ENCODE data around the gene WDR20. TPM values are rescaled to one million over a fixed set of nuclear protein-coding genes. Genes with fewer than 3 reads are reported as not detected.

WDR20 gene
- total and polyA plus RNA-seq, 10 of the 15 experiments (the other 5 are each of a cell fraction or from before 2014, with no cell fraction given) = 9.1 to 25.9 (median 18.4) TPM

GRCh38 chr14:102095231-102095870, 44.3 kb upstream of the WDR20 start (continued):
- 0 out of 2 replicates have a peak, but pooled peaks have one; percentile 10 for TF ChIP-seq CREM (IDR thresholded peaks at IDR 0.05; ENCODE audit: low read depth)
- TF ChIP-seq, protein P1, sequence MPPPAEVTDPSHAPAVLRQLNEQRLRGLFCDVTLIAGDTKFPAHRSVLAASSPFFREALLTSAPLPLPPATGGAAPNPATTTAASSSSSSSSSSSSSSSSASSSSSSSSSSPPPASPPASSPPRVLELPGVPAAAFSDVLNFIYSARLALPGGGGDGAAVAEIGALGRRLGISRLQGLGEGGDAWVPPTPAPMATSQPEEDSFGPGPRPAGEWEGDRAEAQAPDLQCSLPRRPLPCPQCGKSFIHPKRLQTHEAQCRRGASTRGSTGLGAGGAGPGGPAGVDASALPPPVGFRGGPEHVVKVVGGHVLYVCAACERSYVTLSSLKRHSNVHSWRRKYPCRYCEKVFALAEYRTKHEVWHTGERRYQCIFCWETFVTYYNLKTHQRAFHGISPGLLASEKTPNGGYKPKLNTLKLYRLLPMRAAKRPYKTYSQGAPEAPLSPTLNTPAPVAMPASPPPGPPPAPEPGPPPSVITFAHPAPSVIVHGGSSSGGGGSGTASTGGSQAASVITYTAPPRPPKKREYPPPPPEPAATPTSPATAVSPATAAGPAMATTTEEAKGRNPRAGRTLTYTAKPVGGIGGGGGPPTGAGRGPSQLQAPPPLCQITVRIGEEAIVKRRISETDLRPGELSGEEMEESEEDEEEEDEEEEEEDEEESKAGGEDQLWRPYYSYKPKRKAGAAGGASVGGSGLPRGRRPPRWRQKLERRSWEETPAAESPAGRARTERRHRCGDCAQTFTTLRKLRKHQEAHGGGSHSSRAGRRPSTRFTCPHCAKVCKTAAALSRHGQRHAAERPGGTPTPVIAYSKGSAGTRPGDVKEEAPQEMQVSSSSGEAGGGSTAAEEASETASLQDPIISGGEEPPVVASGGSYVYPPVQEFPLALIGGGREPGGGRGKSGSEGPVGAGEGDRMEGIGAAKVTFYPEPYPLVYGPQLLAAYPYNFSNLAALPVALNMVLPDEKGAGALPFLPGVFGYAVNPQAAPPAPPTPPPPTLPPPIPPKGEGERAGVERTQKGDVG (CRISPR knock-in tag; IDR thresholded peaks at IDR 0.05) = no peak

- H3K9me3 ChIP-seq (replicated peaks; ENCODE audit: control insufficient read depth, insufficient read depth, low read length) = no peaks in the 10 kb centered on the region
- RAD21 ChIA-PET (ENCODE audit: unreplicated experiment) = interaction anchor here (0.9 to 2.3 kb wide), 18 partner anchors 8 to 386 kb away, joined by 3 to 10 read pairs (median 5); no protein-coding TSS in a partner anchor
- no peaks in the 10 kb centered on the region for H4K20me1 ChIP-seq (ENCODE audit: control insufficient read depth, insufficient read depth)
- no peaks in the 10 kb centered on the region; the same call in 1 of the 2 replicates for H3K4me1 ChIP-seq (ENCODE audit: control insufficient read depth, insufficient read depth, low read length)
- H3K79me2 ChIP-seq (ENCODE audit: control insufficient read depth, insufficient read depth, low read length) = no peaks in the 10 kb centered on the region
- no peak overlapping the region for H3K9ac ChIP-seq (ENCODE audit: control insufficient read depth, insufficient read depth, low read length)
- POLR2A ChIA-PET = interaction anchor here (0.8 to 1.3 kb wide), 2 partner anchors 8 to 224 kb away, joined by 3 read pairs; no protein-coding TSS in a partner anchor
- no peaks in the 10 kb centered on the region for H3K36me3 ChIP-seq (ENCODE audit: control insufficient read depth in 2 of 2, insufficient read depth in 2 of 2, low read length in 1 of 2)
- H3K27me3 ChIP-seq (replicated peaks in 1 of 2; ENCODE audit: control insufficient read depth in 2 of 2, insufficient read depth in 2 of 2, low read length in 1 of 2) = no peaks in the 10 kb centered on the region
- no peak for FAIRE-seq
- 68% methylated on average over 8 of the region's 8 CpGs for WGBS (ENCODE audit: insufficient coverage, insufficient replicate concordance, low lambda C conversion rate, missing lambda C conversion rate)
- no peak overlapping the region for H3K4me3 ChIP-seq
- TF ChIP-seq SMC3 (IDR thresholded peaks at IDR 0.05; ENCODE audit: borderline replicate concordance, low read length) (no peak), MTA3 (IDR thresholded peaks at IDR 0.05; ENCODE audit: borderline replicate concordance, low read length) (peak; percentile 38; the same call in 1 of the 2 replicates), ELK1 (IDR thresholded peaks at IDR 0.05; ENCODE audit: low read depth, low read length) (no peak), SMAD1 (IDR thresholded peaks at IDR 0.05; ENCODE audit: low read depth, partially characterized antibody) (no peak), CREM (IDR thresholded peaks at IDR 0.05; ENCODE audit: low read depth) (0 out of 2 replicates have a peak, but pooled peaks have one; percentile 1)
- no peak overlapping the region for H3K27ac ChIP-seq (ENCODE audit: control insufficient read depth, insufficient read depth)
- CTCF ChIA-PET = interaction anchor here (0.7 to 4.1 kb wide), 29 partner anchors 7 to 389 kb away, joined by 3 to 58 read pairs (median 7); partner anchors contain the start of gene DYNC1H1
- intact Hi-C loops (cut with micrococcal nuclease; ENCODE audit: unreplicated experiment) = loop anchor here (1.0 to 5.0 kb wide), 3 partner anchors 33 to 216 kb away; no protein-coding TSS in a partner anchor
- peak; percentile 54 for ATAC-seq
- no peak overlapping the region for H3K4me2 ChIP-seq (ENCODE audit: control insufficient read depth, insufficient read depth)
- SMC1A ChIA-PET (ENCODE audit: uncharacterized antibody, unreplicated experiment) = interaction anchor here (0.6 to 2.6 kb wide), 23 partner anchors 8 to 389 kb away, joined by 3 to 13 read pairs (median 5); no protein-coding TSS in a partner anchor
- no peak for DNase-seq (ENCODE audit: low read depth, low spot score)
- BruUV-seq (replicated peaks) = no TSS peak
- in situ Hi-C loops (cut with MboI) = loop anchor here (5.0 kb wide), 1 partner anchor 134 kb away; the partner anchor contains the start of gene DYNC1H1
- H2AFZ ChIP-seq (ENCODE audit: control insufficient read depth, low read depth, low read length) = no peak overlapping the region
Measured at GRCh38 chr14:102095871-102096568, 43.7 kb upstream of the WDR20 start.

Measured in GM12878 (cell line).